H1 (cell line): ENCODE results near the gene PCDHGB1. TPM values are rescaled to one million over a fixed set of nuclear protein-coding genes. Genes with fewer than 3 reads are reported as not detected.
A peak's percentile ranks its signal among the peaks of the same experiment; 100 is the strongest.

Source experiments
- CTCF ChIA-PET: fragments of 300-600 bp; sonication (Branson Sonifier 250); formaldehyde crosslinking; loops from one replicate; lab custom pipeline; 2021; ENCODE audit not compliant: partially characterized antibody; lab: Charles Lee
- POLR2A ChIA-PET: fragments of 300-600 bp; sonication (Branson Sonifier 250); formaldehyde crosslinking; loops from one replicate; lab custom pipeline; 2021; ENCODE audit warnings: inconsistent platforms; ENCODE audit not compliant: partially characterized antibody; lab: Charles Lee
- DNase-seq, 2 experiments: peaks; one replicate each; pipeline versions ENCODE4 v3.0.0 to v3.0.0-alpha.2; 2010 to 2022; ENCODE audit warnings: low spot score in 2 of 2, low read depth in 1 of 2, mixed read lengths in 1 of 2
- FAIRE-seq: peaks from 2 replicates; lab custom pipeline; 2011; peaks lifted over from hg19 to GRCh38; lab: Jason Lieb, UNC
- H2AFZ ChIP-seq: 2 replicates; pipeline ENCODE4 v1.8.1; 2012; ENCODE audit warnings: low read length, inconsistent platforms
- H2AK5ac ChIP-seq: 2 replicates; pipeline ENCODE4 v1.6.1; 2013; ENCODE audit warnings: low read depth, low read length
- H2BK120ac ChIP-seq: replicated peaks from 2 replicates; pipeline ENCODE3; 2013; ENCODE audit warnings: low read depth, low read length, inconsistent platforms
- H2BK12ac ChIP-seq: 2 replicates; pipeline ENCODE4 v1.6.1; 2013; ENCODE audit warnings: low read depth, low read length
- H2BK15ac ChIP-seq: 2 replicates; pipeline ENCODE4 v1.6.1; 2013; ENCODE audit warnings: low read length
- H2BK20ac ChIP-seq: 2 replicates; pipeline ENCODE4 v1.6.1; 2013; ENCODE audit warnings: low read length
- H2BK5ac ChIP-seq: 2 replicates; pipeline ENCODE4 v1.6.1; 2013; ENCODE audit warnings: low read depth, low read length
- H3K14ac ChIP-seq: 2 replicates; pipeline ENCODE4 v1.6.1; 2013; ENCODE audit warnings: inconsistent platforms; ENCODE audit not compliant: insufficient read length
- H3K18ac ChIP-seq: 2 replicates; pipeline ENCODE4 v1.6.1; 2013; ENCODE audit warnings: low read length; ENCODE audit errors: extremely low read depth
- H3K23ac ChIP-seq: 2 replicates; pipeline ENCODE4 v1.6.1; 2013; ENCODE audit warnings: inconsistent platforms; ENCODE audit not compliant: insufficient read length
- H3K23me2 ChIP-seq: 2 replicates; pipeline ENCODE4 v1.6.1; 2013; ENCODE audit warnings: low read depth, low read length
- H3K27ac ChIP-seq: 2 replicates; pipeline ENCODE4 v1.6.1; 2011; ENCODE audit warnings: low read depth, low read length, inconsistent platforms
- H3K27me3 ChIP-seq, 4 experiments: replicated peaks in 1 of 4; 1 replicate in 1 of 4; 2 replicates in 3 of 4; pipeline versions ENCODE4 v1.6.1 to v1.8.1; 2011 to 2013; ENCODE audit warnings: low read length in 3 of 4, mild to moderate bottlenecking in 3 of 4, inconsistent platforms in 2 of 4, mixed read lengths in 2 of 4, moderate library complexity in 1 of 4; ENCODE audit not compliant: control insufficient read depth in 3 of 4, insufficient read depth in 3 of 4; ENCODE audit errors: extremely low read depth in 1 of 4
- H3K36me3 ChIP-seq, 4 experiments: 2 replicates each; pipeline versions ENCODE4 v1.6.1 to v1.8.1; 2011 to 2013; ENCODE audit warnings: mild to moderate bottlenecking in 4 of 4, low read length in 3 of 4, moderate library complexity in 2 of 4, control low read depth in 1 of 4, inconsistent platforms in 1 of 4; ENCODE audit not compliant: insufficient read depth in 4 of 4, control insufficient read depth in 2 of 4
- H3K4ac ChIP-seq: replicated peaks from 2 replicates; pipeline ENCODE3; 2013; ENCODE audit warnings: low read length, low read depth, mixed read lengths, inconsistent platforms; ENCODE audit not compliant: insufficient read length
- H3K4me1 ChIP-seq, 4 experiments: replicated peaks in 1 of 4; 1 replicate in 1 of 4; 2 replicates in 3 of 4; pipeline versions ENCODE4 v1.6.1 to v1.8.1; 2011 to 2013; ENCODE audit warnings: low read length in 3 of 4, inconsistent platforms in 2 of 4, mixed read lengths in 1 of 4; ENCODE audit not compliant: insufficient read depth in 4 of 4, control insufficient read depth in 3 of 4
- H3K4me2 ChIP-seq, 2 experiments: 2 replicates each; pipeline versions ENCODE4 v1.6.1 to v1.8.1; 2011 to 2013; ENCODE audit warnings: low read depth in 2 of 2, low read length in 2 of 2, control low read depth in 1 of 2, inconsistent platforms in 1 of 2, mild to moderate bottlenecking in 1 of 2; ENCODE audit not compliant: insufficient read depth in 1 of 2
- H3K4me3 ChIP-seq, 4 experiments: fragments of 200-600, 300-600 bp in 1 of 4; sonication (generic), shearing (Covaris generic), sonication (Bioruptor Twin) in 1 of 4; 2 replicates each; pipeline versions ENCODE4 v1.5.1 to v1.8.1; 2011 to 2016; ENCODE audit warnings: low read length in 4 of 4, low read depth in 3 of 4, control low read depth in 2 of 4, inconsistent platforms in 2 of 4, mild to moderate bottlenecking in 2 of 4, mixed read lengths in 1 of 4, moderate library complexity in 1 of 4; ENCODE audit not compliant: insufficient read depth in 2 of 4; ENCODE audit errors: extremely low read depth in 1 of 4
- H3K56ac ChIP-seq: replicated peaks from 2 replicates; pipeline ENCODE3; 2013; ENCODE audit warnings: low read depth, mild to moderate bottlenecking, mixed read lengths, low read length, inconsistent platforms; ENCODE audit not compliant: insufficient read length
- H3K79me1 ChIP-seq: 2 replicates; pipeline ENCODE4 v1.6.1; 2013; ENCODE audit warnings: low read depth, low read length, control low read depth
- H3K79me2 ChIP-seq, 2 experiments: 2 replicates each; pipeline versions ENCODE4 v1.6.1 to v1.8.1; 2012 to 2013; ENCODE audit warnings: low read length in 2 of 2, mild to moderate bottlenecking in 2 of 2, inconsistent platforms in 1 of 2; ENCODE audit not compliant: insufficient read depth in 2 of 2, control insufficient read depth in 1 of 2
- H3K9ac ChIP-seq, 4 experiments: replicated peaks in 1 of 4; 1 replicate in 1 of 4; 2 replicates in 3 of 4; pipeline versions ENCODE4 v1.6.1 to v1.8.1; 2011 to 2013; ENCODE audit warnings: low read depth in 3 of 4, low read length in 3 of 4, control low read depth in 2 of 4, mild to moderate bottlenecking in 2 of 4, moderate library complexity in 2 of 4, inconsistent platforms in 1 of 4; ENCODE audit errors: extremely low read depth in 1 of 4
- H3K9me3 ChIP-seq, 2 experiments: 2 replicates each; pipeline versions ENCODE4 v1.6.1 to v1.8.1; 2012 to 2013; ENCODE audit warnings: mild to moderate bottlenecking in 2 of 2, moderate library complexity in 2 of 2, control low read depth in 1 of 2, inconsistent platforms in 1 of 2, low read depth in 1 of 2, low read length in 1 of 2, mixed read lengths in 1 of 2; ENCODE audit not compliant: insufficient read depth in 2 of 2
- H4K20me1 ChIP-seq, 2 experiments: replicated peaks in 1 of 2; 2 replicates each; pipeline versions ENCODE3 to v1.8.1; 2011 to 2013; ENCODE audit warnings: inconsistent platforms in 2 of 2, low read length in 2 of 2, mild to moderate bottlenecking in 1 of 2; ENCODE audit not compliant: insufficient read depth in 2 of 2, control insufficient read depth in 1 of 2
- H4K5ac ChIP-seq: 2 replicates; pipeline ENCODE4 v1.6.1; 2013; ENCODE audit warnings: low read length, low read depth, mixed read lengths, inconsistent platforms; ENCODE audit not compliant: insufficient read length
- H4K8ac ChIP-seq: 2 replicates; pipeline ENCODE4 v1.8.0; 2013; ENCODE audit warnings: mild to moderate bottlenecking, moderate library complexity, low read length, inconsistent platforms; ENCODE audit not compliant: insufficient read depth; ENCODE audit errors: extremely low read depth
- H4K91ac ChIP-seq: replicated peaks from 2 replicates; pipeline ENCODE3; 2013; ENCODE audit warnings: low read length, mixed read lengths, inconsistent platforms; ENCODE audit not compliant: insufficient read length
- BRCA1 ChIP-seq: IDR thresholded peaks from 2 replicates; pipeline ENCODE4 v1.6.1; 2012; ENCODE audit warnings: low read depth, low read length, improper control_type of control experiment
- JUND ChIP-seq: IDR thresholded peaks from 2 replicates; pipeline ENCODE4 v1.6.1; 2011; ENCODE audit warnings: mild to moderate bottlenecking, improper control_type of control experiment, low read length
- WGBS, 2 experiments: shearing (Covaris generic) in 1 of 2; methylation state at CpG; one replicate each; pipeline versions ENCODE4 v1.1.6 to v1.1.7; 2013 to 2015; ENCODE audit warnings: low lambda C conversion rate in 2 of 2, mixed read lengths in 2 of 2, inconsistent platforms in 1 of 2, low coverage in 1 of 2, missing lambda C conversion rate in 1 of 2; ENCODE audit not compliant: insufficient replicate concordance in 2 of 2, insufficient coverage in 1 of 2, insufficient read length in 1 of 2; ENCODE audit errors: extremely low coverage in 1 of 2, missing lambda C conversion rate in 1 of 2; 5-methylcytosine and 5-hydroxymethylcytosine counted together
- polyA plus RNA-seq, 7 experiments: library from polyadenylated mRNA; depleted of rRNA in 3 of 7; stranded (reverse) in 5 of 7; unstranded in 2 of 7; fragments of >200 nt in 5 of 7; fragments of 200-250 nt in 2 of 7; gene quantifications; 1 replicate in 5 of 7; 2 replicates in 1 of 7; 4 replicates in 1 of 7; pipeline versions ENCODE4 v1.2.1 to v1.2.3, GENCODE V29; 2011 to 2013; ENCODE audit warnings: missing spikeins in 2 of 7, mixed read lengths in 2 of 7
- total RNA-seq: library from RNA; stranded (reverse); fragmentation: NEBNext Ultra II Directional; extraction: Animal tissue kit (Norgen Biotek cat#: 25700); gene quantifications from 2 replicates; pipeline ENCODE4 v1.2.1, GENCODE V29; 2021

The PCDHGB1 gene
- total and polyA plus RNA-seq, 2 of the 8 experiments (the other 6 are each of a cell fraction or from before 2014, with no cell fraction given), result 1.3 to 2.8 TPM

DNA sequence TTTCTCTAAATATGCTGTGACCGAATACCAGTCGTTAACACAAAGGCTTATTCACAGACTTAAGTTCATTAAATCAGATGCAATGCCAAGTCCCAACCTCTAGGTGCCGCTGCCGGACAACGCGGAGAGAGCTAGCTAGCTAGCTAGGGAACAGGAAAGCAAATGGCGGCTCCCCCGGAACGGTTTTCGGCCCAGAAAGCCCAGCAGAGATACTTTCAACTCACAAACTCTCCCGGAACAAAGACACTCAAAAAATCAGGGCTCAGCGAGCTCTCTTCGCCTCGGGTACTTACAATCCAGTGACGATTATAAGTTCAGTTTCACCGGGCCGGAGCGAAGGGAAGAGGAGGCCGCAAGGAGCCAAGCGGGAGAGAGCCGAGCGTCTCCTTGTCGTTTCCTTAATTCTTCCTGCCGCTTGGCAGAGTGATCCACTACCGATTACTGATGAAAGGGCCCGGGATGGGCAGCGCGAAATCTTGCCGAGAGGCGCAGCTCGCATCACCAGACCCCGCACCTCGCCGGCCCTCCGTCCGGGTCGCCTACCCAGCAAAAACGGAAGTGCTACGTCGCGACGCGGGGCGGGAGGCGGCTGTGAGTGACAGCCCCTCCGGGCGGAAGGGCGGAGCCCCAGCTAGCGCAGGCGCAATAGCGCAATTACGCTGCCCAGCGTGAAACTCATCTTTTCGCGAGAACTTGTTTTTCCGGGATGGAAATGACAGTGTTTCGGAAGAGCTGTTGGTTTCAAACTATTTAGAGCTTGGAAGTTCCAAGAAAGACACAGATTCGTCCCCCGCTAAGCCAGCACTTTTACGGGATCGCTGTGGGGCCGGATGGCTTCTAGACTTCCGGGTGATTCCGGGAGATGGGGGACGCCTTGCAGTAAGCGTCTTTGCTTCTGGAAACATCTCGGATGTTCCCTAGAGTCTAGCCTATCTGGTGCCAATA is 29.4 kb upstream of the PCDHGB1 start, which contains the start of gene TAF7:
TSS of gene TAF7 (minus strand) at position 560 of the 945 bp plus-strand sequence. CDS start 740 bp downstream, outside the sequence.
- Histone ChIP-seq H3K23ac (no peak within 1 kb of the TSS), H3K36me3 (peaks cover 5 to 27% (median 19%) of the 10 kb centered on the region in 4 experiments; a peak in 6 of 8 replicates), H2BK120ac (peak within 1 kb of the TSS; percentile 78), H3K4me1 (no peaks in the 10 kb centered on the region), H4K20me1 (no peaks in the 10 kb centered on the region), H4K8ac (peak within 1 kb of the TSS; percentile 96; the same call in 1 of the 2 replicates), H3K14ac (no peak within 1 kb of the TSS), H3K4me2 (peak within 1 kb of the TSS; percentile 66 to 74), H2AFZ (peak within 1 kb of the TSS; percentile 100), H2BK20ac (no peak within 1 kb of the TSS), H3K79me1 (no peaks in the 10 kb centered on the region), H2BK15ac (no peak within 1 kb of the TSS), H2AK5ac (peak within 1 kb of the TSS; percentile 84; the same call in 1 of the 2 replicates), H3K27me3 (no peaks in the 10 kb centered on the region), H3K79me2 (peaks cover 11 to 25% of the 10 kb centered on the region in 2 experiments), H3K9ac (peak within 1 kb of the TSS; percentile 93 to 98 (median 96)), H4K91ac (peak within 1 kb of the TSS; percentile 45), H4K5ac (peak within 1 kb of the TSS; percentile 40), H3K4me3 (peak within 1 kb of the TSS; percentile 79 to 99 (median 92)), H2BK5ac (peak within 1 kb of the TSS; percentile 93), H3K18ac (peak within 1 kb of the TSS; percentile 68), H3K4ac (peak within 1 kb of the TSS; percentile 92), H3K56ac (peak within 1 kb of the TSS; percentile 83), H3K9me3 (peaks cover 22 to 27% of the 10 kb centered on the region in 2 experiments), H2BK12ac (no peak within 1 kb of the TSS), H3K23me2 (peaks cover 3% of the 10 kb centered on the region), H3K27ac (peak within 1 kb of the TSS; percentile 95)
- CTCF ChIA-PET, result interaction anchor here (0.6 to 5.0 kb wide), 56 partner anchors 9 to 297 kb away, joined by 3 to 30 read pairs (median 5); partner anchors contain the start of genes PCDHB12, PCDHB13, PCDHB14 and PCDHB15
- POLR2A ChIA-PET, result interaction anchor here (0.6 to 3.1 kb wide), 23 partner anchors 9 to 299 kb away, joined by 3 to 18 read pairs (median 4); partner anchors contain the start of genes DIAPH1, PCDHB15, PCDHB5 and PCDHGA1
- 3% methylated on average over 67 of the region's 67 CpGs; no CpG with 5 or more reads in 1 of the 2 experiments for WGBS, 2 experiments
- FAIRE-seq, result peak; percentile 79
- peak; percentile 77 to 95 for DNase-seq
- TF ChIP-seq JUND (no peak), BRCA1 (peak; percentile 53; the same call in 1 of the 2 replicates)
